HG03025 (cell line): ENCODE data around the gene EIF2B1.
"Not testable (repeated sequence)": the region's sequence is repeated elsewhere in the genome, so short reads cannot be mapped to it uniquely, and the experiment has no call there.

Source experiments
- ATAC-seq: cut with Tn5 transposase; IDR thresholded peaks from one replicate; pipeline ENCODE4 v1.9.1; 2021; ENCODE audit warnings: mild to moderate bottlenecking, moderate library complexity; ENCODE audit not compliant: unreplicated experiment, low FRiP score

EIF2B1 gene

GRCh38 chr12:123621101-123621500, 12.4 kb downstream of the EIF2B1 start:
- no peak for ATAC-seq

DNA sequence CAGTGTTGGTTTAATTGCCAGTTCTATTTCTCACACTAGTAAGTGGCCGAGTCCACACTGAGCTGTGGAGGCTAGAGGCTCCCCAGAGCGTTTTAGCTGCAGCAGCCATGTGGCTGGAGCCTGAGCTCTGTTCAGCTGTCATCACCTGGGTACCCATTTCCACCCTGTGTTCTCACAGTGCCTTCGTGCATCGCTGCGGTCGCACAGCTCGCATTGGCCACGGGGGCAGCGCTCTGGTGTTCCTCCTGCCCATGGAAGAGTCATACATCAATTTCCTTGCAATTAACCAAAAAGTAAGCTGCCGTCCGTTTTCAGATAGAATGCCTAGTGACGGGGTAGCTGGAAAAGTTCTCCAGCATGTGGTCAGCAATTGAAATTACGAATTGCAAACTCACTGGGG, 15.9 kb downstream of the EIF2B1 start:
- ATAC-seq: no peak

GRCh38 chr12:123617144-123617543, 16.3 kb downstream of the EIF2B1 start:
- ATAC-seq: no peak

- no peak for ATAC-seq
These were observed 19.0 kb downstream of the EIF2B1 start for GRCh38 chr12:123614531-123614930.

DNA sequence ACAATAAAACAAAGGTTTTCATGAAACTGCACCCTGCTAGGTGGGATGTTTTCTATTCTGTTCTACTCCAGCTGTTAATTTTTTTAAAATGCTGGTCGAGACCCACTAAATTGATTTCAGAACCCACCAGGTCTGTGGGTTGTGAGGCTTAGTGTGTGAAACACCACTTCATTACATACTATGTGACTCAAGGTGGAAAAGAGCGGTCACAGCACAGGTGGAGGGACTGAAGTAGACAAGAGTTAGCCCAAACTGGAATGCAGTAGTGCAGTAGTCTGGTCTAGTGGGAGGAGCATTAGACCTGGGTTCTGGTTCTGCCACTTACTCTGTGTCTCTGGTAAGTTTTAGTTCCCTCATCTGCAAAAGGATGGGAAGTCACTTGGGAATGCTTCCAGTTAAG, 19.4 kb downstream of the EIF2B1 start:
- no peak for ATAC-seq

DNA sequence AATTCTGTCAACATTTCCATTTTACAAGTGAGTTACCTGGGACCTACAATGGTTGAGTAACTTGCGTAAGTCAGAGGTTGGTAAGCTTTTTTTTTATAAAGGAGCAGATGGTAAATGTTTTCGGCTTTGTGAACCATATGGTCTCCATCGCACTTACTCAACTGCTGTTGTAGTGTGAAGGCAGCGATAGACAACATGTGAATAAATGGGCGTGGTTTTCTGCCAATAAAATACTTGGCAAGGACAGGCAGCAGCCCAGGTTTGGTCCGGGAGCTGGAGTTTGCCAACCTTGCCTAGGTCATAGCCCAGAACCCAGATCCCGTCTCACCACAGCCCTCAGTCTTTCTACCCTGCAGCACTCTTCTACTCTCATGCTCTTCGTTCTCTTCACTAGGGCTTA, 25.3 kb downstream of the EIF2B1 start:
- no peak for ATAC-seq

DNA sequence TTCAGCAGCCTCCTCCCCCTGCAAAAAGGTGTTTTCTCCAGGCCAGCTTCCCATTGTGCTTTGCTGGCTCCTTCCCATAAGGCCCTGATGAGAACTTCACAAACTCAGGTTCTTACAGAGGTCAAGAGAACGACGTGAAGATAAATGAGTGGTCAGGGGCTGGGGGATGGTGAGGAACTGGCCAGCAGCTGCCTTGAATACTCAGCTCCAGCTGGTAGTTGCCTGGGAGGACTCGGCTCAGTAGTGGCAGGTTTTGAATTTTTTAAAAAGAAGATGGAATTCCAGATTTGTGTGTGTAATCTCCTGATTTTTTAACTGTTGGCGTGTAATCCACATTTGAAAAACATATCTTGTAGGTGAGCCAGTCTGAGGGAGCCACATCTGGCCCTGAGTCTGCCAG, 25.7 kb downstream of the EIF2B1 start:
- no peak for ATAC-seq

DNA sequence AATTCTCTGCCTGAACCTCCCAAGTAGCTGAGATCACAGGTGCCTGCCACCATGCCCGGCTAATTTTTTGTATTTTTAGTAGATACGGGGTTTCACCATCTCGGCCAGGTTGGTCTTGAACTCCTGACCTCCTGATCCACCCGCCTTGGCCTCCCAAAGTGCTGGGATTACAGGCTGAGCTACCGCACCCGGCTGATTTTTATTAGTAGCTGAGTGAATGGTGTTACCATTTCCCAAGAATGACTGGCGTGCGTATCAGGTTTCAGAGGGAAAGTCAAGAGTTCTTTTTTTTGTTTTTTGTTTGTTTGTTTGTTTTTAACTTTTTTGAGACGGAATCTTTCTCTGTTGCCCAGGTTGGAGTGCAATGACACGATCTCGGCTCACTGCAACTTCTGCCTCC, 30.0 kb downstream of the EIF2B1 start:
- ATAC-seq: not testable (repeated sequence)

DNA sequence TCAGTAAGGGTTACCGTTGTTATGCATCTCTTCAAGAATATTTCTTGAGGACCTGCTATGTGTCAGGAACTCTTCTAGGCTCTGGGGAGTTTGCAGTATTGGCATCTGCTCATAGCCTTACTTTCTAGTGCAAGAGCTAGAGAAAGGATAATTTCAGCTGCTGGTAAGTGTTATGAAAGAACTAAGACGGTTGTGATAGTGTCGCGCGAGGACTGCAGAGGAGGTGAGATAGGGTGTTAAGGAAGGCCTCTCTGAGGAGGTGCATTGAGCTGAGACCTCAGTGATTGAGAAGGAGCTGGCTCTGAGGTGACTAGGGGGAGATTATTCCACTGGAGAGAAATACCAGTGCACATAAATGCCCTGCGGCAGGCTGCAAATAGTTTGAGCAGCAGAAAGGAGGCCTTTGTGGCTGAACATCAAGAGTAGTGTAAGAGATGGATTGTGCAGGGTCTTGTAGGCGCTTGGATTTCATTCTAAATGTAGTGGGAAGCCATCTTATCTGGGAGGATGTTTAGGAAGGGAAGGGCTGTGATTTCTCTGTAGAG, 30.8 kb downstream of the EIF2B1 start:
- no peak for ATAC-seq

GRCh38 chr12:123601602-123602489, 31.6 kb downstream of the EIF2B1 start, which contains the start of gene DDX55:
TSS of gene DDX55 (plus strand) at chr12:123602099. CDS start at chr12:123602149, 50 bp downstream.
- ATAC-seq: peak; percentile 82

- ATAC-seq: no peak
These were observed 33.8 kb downstream of the EIF2B1 start for GRCh38 chr12:123599721-123600120.

DNA sequence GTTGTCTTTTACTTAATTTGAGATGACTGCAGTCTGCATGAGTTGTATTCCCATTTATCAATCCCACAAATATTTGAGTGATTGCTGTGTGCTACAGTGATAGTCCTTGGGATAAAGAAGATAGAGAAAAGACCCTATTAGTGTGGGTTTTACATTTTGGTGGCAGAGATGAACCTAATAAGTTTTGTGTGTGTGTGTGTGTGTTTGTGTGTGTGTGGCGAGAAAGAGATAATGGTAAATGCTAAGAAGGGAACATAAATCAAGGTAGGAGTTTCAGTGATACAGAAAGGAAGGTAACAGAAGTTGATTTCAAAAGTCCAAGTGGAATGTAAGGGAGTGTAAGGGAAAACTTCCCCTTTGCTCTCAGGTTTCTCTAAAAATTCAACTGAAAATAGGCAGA, 34.2 kb downstream of the EIF2B1 start:
- ATAC-seq: no peak

DNA sequence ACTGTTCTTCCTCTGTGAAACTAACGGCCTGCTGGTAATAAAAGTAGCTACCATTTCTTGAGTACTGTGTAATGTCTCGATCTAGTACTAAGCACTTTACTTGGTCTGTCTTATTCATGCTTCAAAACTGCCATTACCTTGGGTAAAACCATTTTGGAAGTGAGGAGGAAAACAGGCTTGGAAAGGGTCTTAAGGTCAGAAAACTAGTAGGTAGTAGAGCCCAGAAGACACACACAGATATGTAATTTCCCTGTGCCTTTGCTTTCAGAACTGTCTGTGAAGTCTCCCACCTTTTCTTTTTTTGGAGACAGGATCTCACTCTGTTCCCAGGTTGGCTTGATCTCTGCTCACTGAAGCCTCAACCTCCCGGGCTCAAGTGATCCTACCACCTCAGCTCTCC, 35.0 kb downstream of the EIF2B1 start:
- ATAC-seq: no peak

GRCh38 chr12:123597100-123597499, 36.4 kb downstream of the EIF2B1 start:
- no peak for ATAC-seq

- no peak for ATAC-seq
These were observed 37.8 kb downstream of the EIF2B1 start for GRCh38 chr12:123595729-123596128.

GRCh38 chr12:123591702-123592481, 41.6 kb downstream of the EIF2B1 start:
- ATAC-seq: no peak

GRCh38 chr12:123580772-123581171, 52.7 kb downstream of the EIF2B1 start:
- no peak for ATAC-seq

DNA sequence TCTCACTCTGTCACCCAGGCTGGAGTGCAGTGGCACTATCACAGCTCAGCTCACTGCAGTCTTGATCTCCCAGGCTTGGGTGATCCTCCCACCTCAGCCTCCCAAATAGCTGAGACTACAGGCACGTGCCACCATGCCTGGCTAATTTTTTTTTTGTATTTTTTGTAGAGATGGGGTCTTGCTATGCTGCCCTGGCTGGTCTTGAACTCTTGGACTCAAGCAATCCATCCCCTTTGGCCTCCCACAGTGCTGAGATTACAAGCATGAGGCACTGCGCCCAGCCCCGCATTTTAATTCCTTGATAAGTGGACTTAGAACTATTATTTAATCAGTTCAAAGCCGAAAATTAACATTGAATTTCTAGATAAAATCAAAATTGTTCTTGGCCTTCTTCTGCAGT, 54.7 kb downstream of the EIF2B1 start:
- not testable (repeated sequence) for ATAC-seq

- no peak for ATAC-seq
These were observed 55.2 kb downstream of the EIF2B1 start for GRCh38 chr12:123578243-123578642.

- no peak for ATAC-seq
These were observed 56.9 kb downstream of the EIF2B1 start for GRCh38 chr12:123576611-123577010.

DNA sequence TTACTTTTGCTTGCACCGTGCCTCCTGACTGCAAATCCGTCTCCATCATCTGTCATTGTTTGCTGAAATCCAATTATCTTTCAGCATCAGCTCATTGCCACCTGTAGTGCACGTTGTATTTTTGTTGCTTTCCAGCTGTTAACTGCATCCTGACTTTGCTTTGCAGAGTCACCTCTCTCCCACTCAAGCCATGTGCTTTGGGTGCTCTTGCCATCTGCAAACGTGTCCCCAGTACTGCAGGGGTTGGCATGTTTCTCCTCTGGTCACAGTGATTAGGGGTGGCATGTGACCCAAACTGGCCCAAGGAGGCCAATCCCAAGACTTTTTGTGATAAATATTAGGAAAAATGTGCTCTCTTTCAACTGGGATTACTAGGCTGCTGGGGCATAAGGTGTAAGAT, 59.6 kb downstream of the EIF2B1 start:
- no peak for ATAC-seq
